Omental fat pad (tissue), 4 donors: Measurements from ENCODE around the gene FOXP4. TPM values are rescaled to one million over a fixed set of nuclear protein-coding genes. Genes with fewer than 3 reads are reported as not detected.

ENCODE experiments used
- ATAC-seq: fragments of 150-250 bp; one replicate; pipeline ENCODE4 v1.9.1; 2016; ENCODE audit warnings: mild to moderate bottlenecking, moderate library complexity; ENCODE audit not compliant: low FRiP score
- DNase-seq: peaks from one replicate; pipeline ENCODE4 v3.0.0-alpha.2; 2019; ENCODE audit warnings: low spot score
- total RNA-seq, 4 donors: library from RNA; depleted of rRNA; stranded (reverse); fragments of >200 nt; gene quantifications; one replicate each; pipeline ENCODE4 v1.1.0, GENCODE V29; 2016
- TF ChIP-seq, protein P1 (sequence below), 3 donors: fragments of 450-650 bp; IDR thresholded peaks; one replicate each; pipeline ENCODE4 v1.5.1; 2016 to 2017; ENCODE audit warnings: antibody characterized with exemption in 3 of 3, mild to moderate bottlenecking in 3 of 3, moderate library complexity in 2 of 3

Gene FOXP4
- total RNA-seq, 4 donors from 2014 or later, result 3.6 to 9.0 (median 5.5) TPM

DNA sequence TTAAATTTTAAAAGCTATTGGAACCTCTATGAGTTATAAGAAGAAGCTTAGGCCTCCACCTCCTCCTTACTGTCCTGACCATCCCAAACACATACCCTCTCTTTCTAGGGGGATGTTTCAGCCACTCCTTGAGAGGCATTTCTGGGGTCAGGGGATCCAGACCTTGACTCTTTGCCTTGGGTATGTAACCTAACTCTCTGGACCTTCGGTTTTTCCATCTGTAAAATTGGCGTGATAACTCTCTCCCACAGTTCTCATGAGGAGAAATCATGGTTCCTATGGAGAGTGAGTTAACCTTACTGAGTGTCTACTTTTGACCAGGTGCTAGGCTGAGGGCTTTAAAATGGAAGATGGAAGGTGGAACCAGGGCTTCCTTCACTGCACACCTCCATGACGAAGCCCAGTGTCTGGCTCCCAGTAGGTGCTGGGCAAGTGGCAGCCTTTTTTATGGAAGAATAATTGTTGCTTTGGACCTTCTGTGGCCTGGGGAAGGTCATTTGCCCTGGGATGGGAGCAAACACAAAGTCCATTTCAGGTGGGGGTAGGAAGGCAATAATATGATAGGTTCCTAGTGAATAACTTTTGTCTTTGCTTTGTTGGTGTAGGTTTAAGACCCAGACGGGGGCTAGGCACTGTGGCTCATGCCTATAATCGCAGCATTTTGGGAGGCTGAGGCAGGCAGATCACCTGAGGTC lies 18.4 kb downstream of the FOXP4 start:
- DNase-seq (no peak), ATAC-seq (no peak)
- TF ChIP-seq, protein P1, sequence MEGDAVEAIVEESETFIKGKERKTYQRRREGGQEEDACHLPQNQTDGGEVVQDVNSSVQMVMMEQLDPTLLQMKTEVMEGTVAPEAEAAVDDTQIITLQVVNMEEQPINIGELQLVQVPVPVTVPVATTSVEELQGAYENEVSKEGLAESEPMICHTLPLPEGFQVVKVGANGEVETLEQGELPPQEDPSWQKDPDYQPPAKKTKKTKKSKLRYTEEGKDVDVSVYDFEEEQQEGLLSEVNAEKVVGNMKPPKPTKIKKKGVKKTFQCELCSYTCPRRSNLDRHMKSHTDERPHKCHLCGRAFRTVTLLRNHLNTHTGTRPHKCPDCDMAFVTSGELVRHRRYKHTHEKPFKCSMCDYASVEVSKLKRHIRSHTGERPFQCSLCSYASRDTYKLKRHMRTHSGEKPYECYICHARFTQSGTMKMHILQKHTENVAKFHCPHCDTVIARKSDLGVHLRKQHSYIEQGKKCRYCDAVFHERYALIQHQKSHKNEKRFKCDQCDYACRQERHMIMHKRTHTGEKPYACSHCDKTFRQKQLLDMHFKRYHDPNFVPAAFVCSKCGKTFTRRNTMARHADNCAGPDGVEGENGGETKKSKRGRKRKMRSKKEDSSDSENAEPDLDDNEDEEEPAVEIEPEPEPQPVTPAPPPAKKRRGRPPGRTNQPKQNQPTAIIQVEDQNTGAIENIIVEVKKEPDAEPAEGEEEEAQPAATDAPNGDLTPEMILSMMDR (IDR thresholded peaks at IDR 0.05), result no peak

DNA sequence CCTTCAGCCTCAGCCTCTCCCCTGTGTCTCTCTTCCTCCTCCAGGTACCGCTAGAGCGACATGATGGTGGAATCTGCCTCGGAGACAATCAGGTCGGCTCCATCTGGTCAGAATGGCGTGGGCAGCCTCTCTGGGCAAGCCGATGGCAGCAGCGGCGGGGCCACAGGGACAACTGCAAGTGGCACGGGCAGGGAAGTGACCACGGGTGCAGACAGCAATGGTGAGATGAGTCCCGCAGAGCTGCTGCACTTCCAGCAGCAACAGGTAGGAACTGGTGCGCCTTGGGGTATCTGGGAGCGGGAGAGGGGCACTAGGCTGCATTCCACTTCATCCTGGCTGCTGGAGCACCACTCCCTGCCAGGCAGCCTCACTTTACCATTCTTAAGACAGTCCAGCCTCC lies 19.5 kb downstream of the FOXP4 start:
- no peak for ATAC-seq
- DNase-seq, result no peak
- TF ChIP-seq, protein P1 (IDR thresholded peaks at IDR 0.05), result no peak

DNA sequence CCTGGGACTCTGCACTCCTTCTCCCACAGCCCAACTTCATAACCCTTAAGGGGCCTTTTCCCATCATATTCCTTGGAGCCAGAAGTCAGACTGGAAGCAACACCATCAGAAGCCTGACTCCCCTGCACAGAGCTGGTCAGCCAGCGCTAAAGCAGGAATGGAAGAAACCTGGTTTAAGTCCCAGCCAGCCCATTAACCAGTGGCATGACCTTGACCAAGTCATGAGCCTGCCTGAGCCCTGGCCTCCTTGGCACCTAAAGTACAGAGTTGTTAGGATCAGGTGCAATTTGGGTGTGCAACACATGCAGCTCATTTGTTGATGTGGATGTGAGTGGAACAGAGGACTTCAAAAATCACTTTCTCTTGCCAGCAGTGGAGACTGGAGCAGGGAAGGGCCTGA lies 20.8 kb downstream of the FOXP4 start:
- TF ChIP-seq, protein P1 (IDR thresholded peaks at IDR 0.05), result no peak
- DNase-seq (no peak), ATAC-seq (no peak)

DNA sequence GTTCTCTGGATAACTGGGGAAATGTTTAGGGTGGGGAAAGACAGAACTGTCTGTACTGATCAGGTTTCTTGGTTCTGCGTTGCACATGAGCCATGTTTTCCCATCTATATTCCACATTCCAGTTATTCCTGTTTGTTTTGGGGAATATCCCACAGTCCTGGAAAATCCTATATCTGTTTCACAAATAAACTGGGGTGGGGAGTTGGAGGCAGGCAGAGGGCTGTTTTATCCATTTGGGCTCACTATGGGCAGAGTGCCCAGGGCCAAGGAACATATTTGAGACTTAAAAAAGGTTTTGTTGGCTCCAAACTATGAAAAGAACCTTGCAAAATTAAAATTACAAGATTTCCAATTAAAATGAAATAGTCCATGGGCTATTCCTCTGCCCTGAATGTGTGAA lies 21.5 kb downstream of the FOXP4 start:
- DNase-seq, result no peak
- no peak for ATAC-seq
- TF ChIP-seq, protein P1 (IDR thresholded peaks at IDR 0.05), result no peak

DNA sequence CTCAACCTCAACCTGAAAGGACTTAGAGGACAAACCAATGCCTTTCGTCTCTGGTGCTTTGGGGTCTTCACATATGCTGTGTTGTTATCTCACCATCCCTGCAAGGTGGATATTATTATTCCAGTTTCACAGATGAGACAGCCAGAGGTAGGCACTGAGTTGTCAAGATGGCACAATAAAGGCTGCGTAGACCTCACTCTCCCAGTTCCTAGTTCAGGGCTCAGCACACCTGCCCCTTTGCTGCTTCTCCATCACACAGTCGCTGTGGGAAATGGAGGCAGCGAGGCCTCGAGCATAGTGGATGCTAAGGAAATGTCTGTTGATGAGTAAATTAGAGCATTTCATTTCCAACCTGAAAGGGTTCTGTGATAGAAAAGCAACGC lies 22.0 kb downstream of the FOXP4 start:
- TF ChIP-seq, protein P1 (IDR thresholded peaks at IDR 0.05), result no peak
- ATAC-seq (no peak), DNase-seq (no peak)

DNA sequence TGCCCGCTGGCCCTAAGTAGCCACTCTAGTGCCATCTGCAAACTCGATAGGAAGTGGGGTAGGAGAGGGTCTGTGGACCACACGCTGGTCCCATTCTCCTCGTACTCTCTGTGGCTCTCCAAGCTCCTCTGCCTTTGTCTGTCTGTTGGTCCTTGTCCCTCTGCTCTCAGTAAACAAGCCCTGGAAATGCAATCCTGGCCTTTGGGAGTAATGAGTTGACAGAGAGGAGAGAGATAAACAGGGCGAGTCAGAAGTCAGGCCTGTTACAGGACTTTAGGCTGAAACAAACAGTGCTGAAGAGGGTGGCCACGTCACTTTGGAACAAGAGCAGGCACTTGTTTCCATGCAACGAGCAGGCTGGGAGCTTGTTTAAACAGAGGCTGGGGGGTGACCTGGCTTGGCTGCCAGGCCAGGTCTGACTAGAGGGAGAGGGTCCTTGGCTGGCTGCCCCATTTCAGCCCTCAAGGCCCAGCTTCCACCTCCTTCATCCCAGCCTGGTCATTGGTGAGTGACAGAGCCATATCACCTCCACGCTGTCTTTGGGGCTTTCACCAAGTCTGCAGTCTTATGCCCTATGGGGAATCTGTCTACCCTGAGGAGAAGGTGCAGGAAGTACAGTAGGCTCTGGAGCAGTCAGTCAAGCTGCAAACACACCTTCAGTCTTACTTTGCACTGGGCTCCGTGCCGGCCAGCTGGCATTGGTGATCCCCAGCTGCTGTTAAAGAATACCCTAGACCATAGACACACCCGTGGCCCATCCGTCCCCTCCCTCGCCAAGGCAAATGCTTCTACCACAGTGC lies 22.6 kb downstream of the FOXP4 start:
- ATAC-seq, result no peak
- DNase-seq, result no peak
- TF ChIP-seq, protein P1 (IDR thresholded peaks at IDR 0.05), result no peak

DNA sequence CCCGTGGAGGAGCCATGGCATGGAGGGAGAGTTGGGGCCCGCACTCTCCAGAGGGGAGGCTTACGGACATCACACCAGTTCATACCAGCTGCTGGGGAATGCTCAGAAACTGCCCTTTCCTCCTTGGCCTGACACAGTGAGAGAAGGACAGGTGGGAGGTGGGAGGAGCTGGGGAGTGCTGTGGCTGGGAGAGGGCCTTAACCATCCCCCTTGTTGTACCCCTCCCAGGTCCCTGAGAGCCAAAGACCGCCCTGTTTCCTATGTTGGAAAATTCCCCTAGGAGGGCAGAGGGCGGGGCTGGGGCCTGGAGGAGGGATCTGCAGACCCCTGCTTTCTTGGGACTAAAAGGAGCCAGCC lies 24.1 kb downstream of the FOXP4 start:
- TF ChIP-seq, protein P1 (IDR thresholded peaks at IDR 0.05), result no peak
- DNase-seq (no peak), ATAC-seq (no peak)
